Urinary bladder (tissue), 4 donors: ENCODE measurements around the gene INPP5E. TPM values are rescaled to one million over a fixed set of nuclear protein-coding genes. Genes with fewer than 3 reads are reported as not detected.

Experiments
- DNase-seq: peaks from one replicate; pipeline ENCODE4 v3.0.0-alpha.2; 2015; ENCODE audit errors: extremely low spot score
- H3K27ac ChIP-seq: one replicate; pipeline ENCODE4 v1.5.1; 2013; ENCODE audit warnings: low read depth, mild to moderate bottlenecking, moderate library complexity
- H3K36me3 ChIP-seq: one replicate; pipeline ENCODE4 v1.6.1; 2013; ENCODE audit warnings: mild to moderate bottlenecking, moderate library complexity; ENCODE audit not compliant: insufficient read depth
- H3K4me1 ChIP-seq: one replicate; pipeline ENCODE4 v1.6.1; 2013; ENCODE audit warnings: mild to moderate bottlenecking, moderate library complexity; ENCODE audit not compliant: insufficient read depth
- H3K4me3 ChIP-seq: one replicate; pipeline ENCODE4 v1.5.1; 2013; ENCODE audit warnings: low read depth, low read length
- WGBS: extraction: QIAGEN DNeasy Blood & Tissue Kit; methylation state at CpG from one replicate; pipeline ENCODE4 v1.1.7; 2013; 5-methylcytosine and 5-hydroxymethylcytosine counted together
- polyA plus RNA-seq: library from polyadenylated mRNA; stranded (reverse); fragments of 200-250 nt; gene quantifications from one replicate; pipeline ENCODE4 v1.2.3, GENCODE V29; 2013
- total RNA-seq: library from RNA; depleted of rRNA; stranded (reverse); fragments of >200 nt; gene quantifications from one replicate; pipeline ENCODE4 v1.2.3, GENCODE V29; 2014
- donor health status: healthy with polysubstance abuse.
- donor health status: healthy.

INPP5E gene
- total and polyA plus RNA-seq, 2 donors: 5.3 to 12.6 TPM

DNA sequence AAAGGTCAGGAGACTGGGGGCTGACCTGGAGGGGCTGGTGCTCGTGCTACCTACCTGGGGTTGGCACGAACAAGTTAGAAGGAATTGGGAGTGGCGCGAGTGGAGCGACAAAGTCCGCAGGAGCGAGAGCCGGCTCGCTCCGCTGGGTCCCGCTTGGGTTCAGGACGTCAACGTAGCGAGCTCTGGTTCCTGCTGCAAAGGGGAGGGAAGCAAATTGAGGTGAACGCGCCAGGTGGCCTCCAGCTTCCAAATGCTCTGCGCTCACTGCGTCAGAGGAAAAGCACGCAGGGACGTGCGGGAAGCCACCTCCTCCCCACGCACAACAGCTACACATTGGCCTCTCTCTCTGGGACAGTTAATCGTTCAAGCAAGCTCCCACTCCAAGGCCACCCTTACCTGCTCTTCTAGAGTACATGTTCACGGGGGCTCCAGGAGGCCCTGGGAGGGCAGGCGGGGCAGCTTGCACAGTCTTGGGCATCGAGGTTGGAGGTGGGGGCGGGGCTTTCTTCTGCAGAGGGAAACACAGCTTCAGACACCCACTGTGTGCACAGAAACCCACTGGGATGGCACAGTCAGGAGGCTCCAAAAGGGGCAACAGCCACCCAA is 7.6 kb upstream of the INPP5E start:
- Histone ChIP-seq H3K4me1 (no peaks in the 10 kb centered on the region), H3K36me3 (no peaks in the 10 kb centered on the region), H3K4me3 (no peak overlapping the region), H3K27ac (no peak overlapping the region)
- DNase-seq: no peak
- WGBS: 93% methylated on average over 27 of the region's 27 CpGs

DNA sequence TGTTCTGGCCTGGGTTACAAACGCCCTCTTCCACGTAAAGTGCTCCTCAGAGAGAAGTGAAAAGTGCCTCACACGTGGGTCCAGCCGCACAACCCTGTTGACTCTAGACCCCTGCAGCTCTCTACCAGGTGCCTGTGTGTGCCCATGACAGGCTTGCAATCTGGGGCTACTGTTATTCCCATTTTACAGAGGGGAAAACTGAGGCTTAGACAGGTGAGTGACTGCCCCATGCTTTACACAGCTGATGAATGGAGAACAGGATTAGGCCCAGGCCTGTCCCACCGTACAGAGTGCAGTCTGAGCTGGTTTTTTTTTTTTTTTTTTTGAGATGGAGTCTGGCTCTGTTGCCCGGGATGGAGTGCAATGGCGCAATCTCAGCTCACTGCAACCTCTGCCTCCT is 6.2 kb upstream of the INPP5E start:
- Histone ChIP-seq H3K4me1 (no peaks in the 10 kb centered on the region), H3K36me3 (no peaks in the 10 kb centered on the region), H3K27ac (no peak overlapping the region), H3K4me3 (no peak overlapping the region)
- DNase-seq: no peak
- 87% methylated on average over 7 of the region's 7 CpGs for whole genome bisulfite sequencing

DNA sequence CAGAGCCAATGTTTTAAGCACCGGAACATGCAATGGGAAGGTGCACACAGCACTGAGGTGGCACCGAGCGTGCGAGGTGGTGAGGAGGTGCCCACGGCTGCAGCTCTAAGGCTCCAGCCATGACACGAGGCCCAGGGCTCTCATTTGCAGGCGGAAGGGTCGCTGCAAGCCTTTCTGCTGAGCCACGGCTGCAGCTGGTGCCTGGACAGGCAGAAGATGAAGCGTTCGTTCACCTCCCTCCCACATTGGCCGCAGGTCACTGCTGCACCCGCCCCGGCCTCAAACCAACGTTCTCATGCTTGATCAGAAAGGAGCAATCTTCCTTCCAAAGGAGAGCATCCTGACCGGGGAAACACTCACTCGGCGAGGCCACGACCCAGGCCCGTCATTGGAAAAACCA is 4.5 kb upstream of the INPP5E start:
- H3K4me1 ChIP-seq: no peaks in the 10 kb centered on the region
- 94% methylated on average over 20 of the region's 20 CpGs for WGBS
- no peaks in the 10 kb centered on the region for H3K36me3 ChIP-seq
- H3K27ac ChIP-seq: no peak overlapping the region
- no peak for DNase-seq
- H3K4me3 ChIP-seq: no peak overlapping the region

DNA sequence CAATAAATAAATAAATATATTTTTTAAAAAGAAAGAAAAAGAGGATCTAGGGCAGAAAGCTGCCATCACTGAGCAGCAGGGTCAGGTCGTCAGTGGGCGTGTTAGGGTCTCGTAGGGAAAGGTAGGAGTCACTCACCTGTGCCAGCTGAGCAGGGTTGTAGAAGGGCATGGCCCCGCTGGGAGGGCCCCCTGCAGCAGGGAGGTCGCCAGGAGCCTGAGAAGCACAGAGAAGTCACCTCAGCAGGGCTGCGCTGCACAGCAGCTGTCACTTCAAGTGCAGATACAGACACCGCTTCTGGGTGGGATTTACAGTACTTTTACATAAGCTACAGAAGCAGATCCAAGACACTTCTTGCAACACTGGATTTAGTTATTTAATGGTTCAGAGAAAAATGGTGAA is 4.0 kb upstream of the INPP5E start:
- H3K4me3 ChIP-seq: no peak overlapping the region
- DNase-seq: no peak
- no peak overlapping the region for H3K27ac ChIP-seq
- H3K4me1 ChIP-seq: no peaks in the 10 kb centered on the region
- no peaks in the 10 kb centered on the region for H3K36me3 ChIP-seq
- WGBS: 93% methylated on average over 7 of the region's 7 CpGs

DNA sequence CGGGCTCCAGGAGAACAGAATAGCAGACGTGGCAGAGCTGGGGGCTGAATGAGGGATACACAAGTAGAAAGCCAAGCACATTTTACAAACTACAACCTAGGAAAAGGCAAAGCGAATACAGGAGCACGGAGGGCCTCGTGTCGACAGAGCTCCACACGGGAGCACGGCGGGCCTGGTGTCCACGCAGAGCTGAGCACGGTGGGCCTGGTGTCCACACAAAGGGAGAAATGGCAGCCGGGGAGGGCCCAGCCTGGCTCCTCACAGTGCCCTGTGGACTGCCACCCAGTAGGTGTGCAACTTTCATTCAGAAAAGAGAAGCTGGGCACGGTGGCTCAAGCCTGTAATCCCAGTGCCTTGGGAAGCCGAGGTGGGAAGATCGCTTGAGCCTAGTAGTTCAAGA is 3.4 kb upstream of the INPP5E start:
- H3K4me1 ChIP-seq: no peaks in the 10 kb centered on the region
- H3K4me3 ChIP-seq: no peak overlapping the region
- H3K27ac ChIP-seq: no peak overlapping the region
- no peak for DNase-seq
- no peaks in the 10 kb centered on the region for H3K36me3 ChIP-seq
- 93% methylated on average over 15 of the region's 15 CpGs for WGBS

DNA sequence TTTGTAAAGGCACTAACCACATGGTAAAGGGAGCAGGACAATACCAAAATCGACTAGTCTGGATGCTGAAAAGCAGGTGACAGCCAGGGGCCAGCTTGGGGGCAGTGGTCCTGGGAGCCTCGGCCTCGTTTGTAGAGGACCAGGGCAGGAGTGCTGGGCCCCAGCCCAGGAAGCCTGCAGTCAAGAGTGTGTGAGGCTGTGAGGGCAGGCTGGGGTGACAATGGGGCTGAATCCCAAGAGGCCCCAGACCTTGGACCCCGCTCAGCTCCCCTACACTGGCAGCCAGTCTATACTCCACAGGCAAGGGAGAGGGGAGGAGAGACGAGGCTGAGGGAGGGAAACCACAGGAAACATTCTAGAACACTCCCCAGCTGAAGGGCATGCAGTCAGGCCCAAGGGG is 2.6 kb upstream of the INPP5E start:
- H3K4me3 ChIP-seq: no peak overlapping the region
- H3K4me1 ChIP-seq: no peaks in the 10 kb centered on the region
- H3K36me3 ChIP-seq: no peaks in the 10 kb centered on the region
- no peak for DNase-seq
- WGBS: 80% methylated on average over 5 of the region's 5 CpGs
- H3K27ac ChIP-seq: no peak overlapping the region

DNA sequence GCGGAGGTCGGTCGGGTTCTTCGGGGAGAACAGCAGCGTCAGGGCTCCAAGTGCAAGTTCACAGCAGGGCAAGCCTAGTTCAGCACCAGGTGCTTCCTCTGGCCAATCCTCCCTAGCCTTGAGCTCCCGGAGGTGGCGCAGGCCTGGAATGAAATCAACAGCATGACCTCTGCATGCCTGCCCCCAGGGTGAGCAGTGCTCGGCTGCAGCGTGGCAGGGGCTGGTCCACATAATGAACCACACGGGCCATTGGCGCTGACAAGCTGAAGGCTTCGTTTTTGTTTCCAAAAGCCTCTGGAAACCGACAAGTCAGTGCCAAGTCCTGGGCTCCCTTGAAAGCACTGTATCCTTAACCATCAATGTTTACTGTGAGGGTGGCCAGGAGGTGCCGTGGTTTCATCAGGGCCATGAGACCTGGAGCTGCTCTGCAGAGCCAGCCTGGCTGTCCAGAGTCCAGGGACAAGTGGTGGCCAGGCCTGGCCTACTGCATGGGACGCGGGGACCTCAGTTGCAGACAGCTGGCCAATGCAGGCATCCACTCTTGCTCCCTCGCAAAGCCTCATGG is 2.1 kb upstream of the INPP5E start:
- DNase-seq: no peak
- WGBS: 82% methylated on average over 17 of the region's 17 CpGs
- no peaks in the 10 kb centered on the region for H3K36me3 ChIP-seq
- H3K27ac ChIP-seq: no peak overlapping the region
- H3K4me3 ChIP-seq: no peak overlapping the region
- H3K4me1 ChIP-seq: no peaks in the 10 kb centered on the region

DNA sequence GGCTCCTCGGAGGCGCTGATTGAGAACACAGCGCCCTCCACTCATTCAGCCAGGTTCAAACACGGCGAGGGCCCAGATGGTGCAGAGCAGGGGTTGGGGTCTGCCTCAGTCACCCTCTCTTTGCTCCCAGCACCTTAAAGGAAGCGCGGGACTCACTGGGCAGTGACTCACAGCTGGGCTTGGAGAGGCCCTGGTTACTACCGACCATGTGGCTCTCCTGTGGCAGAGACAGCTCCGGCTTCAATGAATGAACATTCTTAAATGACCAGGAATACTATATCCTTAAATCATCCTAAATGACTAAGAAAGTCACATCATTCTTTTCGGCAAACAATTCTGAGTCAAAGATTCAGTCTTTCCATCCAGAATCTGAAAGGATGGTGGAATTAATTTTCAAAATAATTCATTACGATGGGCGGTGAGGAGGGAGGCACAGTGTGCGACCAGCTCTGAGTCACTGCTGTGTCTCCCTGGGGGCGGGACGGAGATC is 1.6 kb upstream of the INPP5E start:
- 92% methylated on average over 15 of the region's 15 CpGs for WGBS
- Histone ChIP-seq H3K4me3 (no peak overlapping the region), H3K36me3 (no peaks in the 10 kb centered on the region), H3K27ac (no peak overlapping the region), H3K4me1 (no peaks in the 10 kb centered on the region)
- DNase-seq: no peak

DNA sequence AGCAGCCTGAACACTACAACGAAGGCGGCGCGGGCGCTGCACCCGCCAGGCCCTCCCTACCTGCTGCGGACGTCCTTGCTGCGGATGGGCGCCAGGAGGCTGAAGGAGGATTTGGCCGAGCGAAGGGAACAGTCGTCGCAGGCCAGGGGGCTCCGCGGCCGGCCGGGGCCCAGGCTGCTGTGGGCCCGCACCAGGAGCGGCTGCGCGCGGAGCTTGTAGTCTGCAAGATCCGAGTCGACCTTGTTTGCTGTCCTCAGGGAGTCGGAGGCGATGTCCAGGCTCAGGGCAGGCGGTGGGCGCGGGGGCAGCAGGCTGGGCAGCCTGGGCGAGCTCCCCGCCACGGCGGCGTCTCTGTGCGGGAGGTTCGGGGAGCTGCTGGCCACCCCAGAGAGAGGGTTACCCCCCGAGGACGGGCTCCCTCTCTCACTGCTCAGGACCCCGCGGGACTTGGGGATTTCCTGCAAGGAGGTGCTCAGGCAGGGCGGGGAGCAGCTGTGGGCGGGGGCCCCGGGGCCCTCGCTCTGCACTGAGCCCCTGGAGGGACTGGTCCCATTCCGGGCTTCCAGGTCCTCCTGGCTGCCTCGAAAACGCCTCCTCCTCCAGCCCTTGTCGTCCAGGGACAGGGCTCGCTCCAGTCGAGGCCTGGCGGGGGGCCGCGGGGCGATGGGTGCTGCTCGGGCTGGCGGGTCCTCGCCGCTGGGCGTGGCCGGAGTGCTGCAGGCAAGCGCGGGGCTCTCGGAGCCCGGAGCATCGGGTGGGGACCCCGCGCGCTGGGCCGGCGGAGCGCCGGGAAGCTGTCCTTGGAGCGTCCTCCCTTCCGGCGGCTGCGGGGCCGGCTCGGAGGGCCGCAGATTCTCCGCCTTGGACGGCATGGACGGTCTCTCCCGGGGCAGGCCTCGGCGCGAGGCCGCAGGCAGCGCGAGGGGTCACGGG is 831 bp downstream of the INPP5E start:
- no peaks in the 10 kb centered on the region for H3K36me3 ChIP-seq
- H3K4me1 ChIP-seq: no peaks in the 10 kb centered on the region
- H3K27ac ChIP-seq: peak overlapping the region; percentile 23
- no peak for DNase-seq
- WGBS: under 1% methylated on average over 91 of the region's 91 CpGs
- H3K4me3 ChIP-seq: peak overlapping the region; percentile 85

DNA sequence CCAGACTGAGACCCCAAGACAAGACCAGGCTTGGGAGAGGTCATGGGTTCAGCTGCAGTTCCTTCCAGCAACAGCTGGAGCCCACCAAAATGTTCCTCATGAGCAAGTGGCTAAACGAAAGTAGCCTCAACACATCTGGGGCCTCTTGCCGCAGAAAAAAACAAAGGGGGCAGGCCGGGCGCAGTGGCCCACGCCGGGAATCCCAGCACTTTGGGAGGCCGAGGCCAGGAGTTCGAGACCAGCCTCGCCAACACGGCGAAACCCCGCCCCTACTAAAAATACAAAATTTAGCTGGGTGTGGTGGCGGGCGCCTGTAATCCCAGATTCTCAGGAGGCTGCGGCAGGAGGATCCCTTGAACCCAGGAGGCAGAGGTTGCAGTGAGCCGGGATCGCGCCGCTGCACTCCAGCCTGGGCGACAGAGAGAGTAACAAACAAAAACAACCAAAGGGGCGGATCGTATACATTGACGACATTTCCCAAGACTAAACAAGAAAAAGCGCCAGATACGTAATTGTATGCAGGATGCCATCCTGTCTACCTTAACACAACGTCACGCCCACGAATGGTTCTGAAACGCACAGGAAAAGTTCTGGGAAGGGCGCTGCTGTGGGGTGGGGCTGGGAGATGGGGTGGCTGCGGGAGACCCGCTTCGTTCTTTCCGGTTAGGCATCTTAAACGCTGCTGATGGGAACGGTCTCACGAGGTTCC is 1.7 kb downstream of the INPP5E start:
- Histone ChIP-seq H3K4me1 (no peaks in the 10 kb centered on the region), H3K27ac (no peak overlapping the region)
- 43% methylated on average over 37 of the region's 37 CpGs for WGBS

DNA sequence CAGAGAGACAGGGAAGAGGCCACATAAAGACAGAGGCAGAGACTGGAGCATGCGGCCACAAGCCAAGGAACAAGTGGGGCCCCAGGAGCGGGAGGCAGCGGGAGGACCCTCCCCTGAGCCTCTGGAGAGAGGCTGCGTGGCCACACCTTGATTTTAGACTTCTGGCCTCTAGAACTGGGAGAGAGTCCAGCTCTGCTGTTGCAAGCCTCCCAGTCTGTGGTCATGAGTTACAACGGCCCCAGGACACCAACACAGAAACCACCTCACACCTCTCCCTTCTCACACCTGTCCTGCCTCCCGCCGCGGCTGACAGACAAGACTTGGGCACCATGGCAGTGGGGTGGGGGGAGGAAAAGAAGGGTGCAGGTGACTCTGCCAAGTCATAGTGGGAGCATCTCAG is 2.2 kb downstream of the INPP5E start:
- Histone ChIP-seq H3K36me3 (no peaks in the 10 kb centered on the region), H3K27ac (no peak overlapping the region), H3K4me3 (peak overlapping the region; percentile 85), H3K4me1 (no peaks in the 10 kb centered on the region)
- WGBS: 61% methylated on average over 8 of the region's 8 CpGs
- DNase-seq: no peak

More for the DNA sequence above, 1.7 kb downstream of the INPP5E start:
- Histone ChIP-seq H3K4me3 (peak overlapping the region; percentile 85), H3K36me3 (no peaks in the 10 kb centered on the region)
- no peak for DNase-seq

DNA sequence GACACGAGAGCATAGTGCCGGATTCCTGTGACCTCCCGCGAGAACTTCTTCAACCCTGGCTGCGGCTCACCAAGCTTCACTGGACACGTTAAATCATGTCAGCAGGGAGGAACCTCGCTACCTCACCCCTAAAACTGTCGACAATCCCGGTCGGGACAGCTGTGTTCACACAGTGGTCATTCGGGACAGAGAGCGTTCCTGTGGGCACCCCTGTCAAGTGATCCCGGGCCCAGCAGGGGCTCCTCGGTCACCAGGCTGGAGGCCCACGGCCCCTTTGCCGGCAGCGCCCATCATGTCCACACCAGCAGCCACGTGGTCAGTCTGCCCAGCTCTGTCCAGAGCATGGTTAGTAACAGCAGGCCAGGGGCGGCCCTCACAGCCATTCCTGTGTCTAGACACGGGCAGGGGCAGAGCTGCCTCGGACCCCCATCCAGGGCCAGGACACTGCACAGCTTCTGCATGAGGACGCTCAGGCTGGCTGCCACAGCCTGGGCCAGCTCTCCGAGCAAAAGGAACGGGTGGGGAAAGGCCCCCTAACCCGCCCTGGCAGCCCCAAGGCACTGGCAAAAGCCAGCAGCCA is 3.5 kb downstream of the INPP5E start:
- DNase-seq: no peak
- 94% methylated on average over 25 of the region's 25 CpGs for WGBS
- Histone ChIP-seq H3K36me3 (no peaks in the 10 kb centered on the region), H3K4me3 (no peak overlapping the region), H3K4me1 (no peaks in the 10 kb centered on the region), H3K27ac (no peak overlapping the region)

DNA sequence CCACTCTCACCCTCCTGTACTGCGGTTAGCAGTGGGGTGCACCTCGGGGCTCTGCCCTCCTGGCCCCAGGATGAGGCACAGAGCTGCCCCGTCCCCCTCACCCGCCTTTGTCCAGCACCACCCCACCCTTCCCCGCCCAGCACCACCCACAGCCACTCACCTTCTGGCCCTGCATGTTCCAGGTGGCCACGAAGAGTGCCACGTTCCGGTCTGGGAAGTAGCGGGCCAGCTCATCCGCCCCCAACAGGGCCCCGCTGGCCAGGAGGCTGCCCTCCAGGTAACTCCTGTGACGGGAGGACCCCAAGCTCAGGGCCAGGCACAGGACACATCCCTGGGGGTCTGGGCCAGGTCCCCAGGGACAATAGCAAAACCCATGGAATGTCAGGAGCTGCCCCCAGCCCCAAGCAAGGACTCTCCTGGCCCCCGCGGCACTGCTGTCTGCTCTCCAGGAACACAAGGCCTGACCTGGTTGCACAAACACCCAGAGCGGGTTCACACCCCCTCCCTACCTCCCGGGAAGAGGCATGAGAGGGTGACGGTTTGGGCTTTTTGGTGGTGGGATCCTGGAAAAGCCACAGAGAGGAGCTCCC is 5.0 kb downstream of the INPP5E start:
- Histone ChIP-seq H3K4me3 (no peak overlapping the region), H3K36me3 (peaks cover 3% of the 10 kb centered on the region), H3K4me1 (no peaks in the 10 kb centered on the region), H3K27ac (no peak overlapping the region)
- no peak for DNase-seq
- 91% methylated on average over 17 of the region's 17 CpGs for WGBS
